Liver (tissue), 9 donors: Measurements from ENCODE around the gene ACD. TPM values are rescaled to one million over a fixed set of nuclear protein-coding genes. Genes with fewer than 3 reads are reported as not detected.

Source experiments
- DNase-seq: peaks from one replicate; pipeline ENCODE4 v3.0.0-alpha.2; 2017; ENCODE audit warnings: low spot score
- H3K27ac ChIP-seq, 2 donors: one replicate each; pipeline ENCODE4 v1.7.0; 2013; ENCODE audit warnings: inconsistent platforms in 2 of 2, low read length in 2 of 2, control low read depth in 1 of 2, low read depth in 1 of 2, mild to moderate bottlenecking in 1 of 2
- H3K27me3 ChIP-seq, 4 donors: one replicate each; pipeline versions ENCODE4 v1.6.1 to v1.7.0; 2013; ENCODE audit warnings: low read length in 3 of 4, inconsistent platforms in 1 of 4, mild to moderate bottlenecking in 1 of 4, moderate library complexity in 1 of 4; ENCODE audit not compliant: control insufficient read depth in 4 of 4, insufficient read depth in 4 of 4
- H3K36me3 ChIP-seq, 4 donors: one replicate each; pipeline versions ENCODE4 v1.6.1 to v1.7.0; 2013; ENCODE audit warnings: low read length in 3 of 4, mild to moderate bottlenecking in 3 of 4, low read depth in 1 of 4, moderate library complexity in 1 of 4; ENCODE audit not compliant: control insufficient read depth in 4 of 4, insufficient read depth in 3 of 4
- H3K4me1 ChIP-seq, 4 donors: one replicate each; pipeline versions ENCODE4 v1.6.1 to v1.7.0; 2013; ENCODE audit warnings: low read length in 3 of 4, mild to moderate bottlenecking in 3 of 4, moderate library complexity in 1 of 4; ENCODE audit not compliant: control insufficient read depth in 4 of 4, insufficient read depth in 4 of 4
- H3K4me3 ChIP-seq, 3 donors: one replicate each; pipeline versions ENCODE4 v1.6.1 to v1.7.0; 2013; ENCODE audit warnings: low read length in 3 of 3, control low read depth in 1 of 3, low read depth in 1 of 3, mild to moderate bottlenecking in 1 of 3
- H3K9ac ChIP-seq, 2 donors: one replicate each; pipeline ENCODE4 v1.7.0; 2013; ENCODE audit warnings: low read length in 2 of 2, mild to moderate bottlenecking in 2 of 2, moderate library complexity in 2 of 2, control low read depth in 1 of 2, low read depth in 1 of 2
- H3K9me3 ChIP-seq, 4 donors: one replicate each; pipeline versions ENCODE4 v1.6.1 to v1.7.0; 2013; ENCODE audit warnings: low read length in 3 of 4; ENCODE audit not compliant: control insufficient read depth in 4 of 4
- ATF3 ChIP-seq: IDR thresholded peaks from 2 replicates; pipeline ENCODE4 v1.6.1; 2016; ENCODE audit warnings: antibody characterized with exemption
- CTCF ChIP-seq: fragments of 150-350 bp; IDR thresholded peaks from 2 replicates; pipeline ENCODE4 v1.5.1; 2017; ENCODE audit warnings: improper control_type of control experiment, low read depth, low read length; ENCODE audit not compliant: missing input control
- EGR1 ChIP-seq, 2 donors: IDR thresholded peaks; 2 replicates each; pipeline ENCODE4 v1.6.1; 2016 to 2018; ENCODE audit warnings: antibody characterized with exemption in 2 of 2, low read depth in 2 of 2
- FOXA1 ChIP-seq: IDR thresholded peaks from 2 replicates; pipeline ENCODE4 v1.6.1; 2016; ENCODE audit warnings: antibody characterized with exemption
- FOXA2 ChIP-seq: IDR thresholded peaks from 2 replicates; pipeline ENCODE4 v1.6.1; 2016; ENCODE audit warnings: antibody characterized with exemption
- GABPA ChIP-seq, 2 donors: IDR thresholded peaks in 1 of 2; conservative IDR thresholded peaks in 1 of 2; 2 replicates each; pipeline ENCODE4 v1.6.1; 2016; ENCODE audit warnings: antibody characterized with exemption in 2 of 2, mild to moderate bottlenecking in 1 of 2, moderate library complexity in 1 of 2
- HNF4A ChIP-seq, 2 donors: conservative IDR thresholded peaks; 2 replicates each; pipeline ENCODE4 v1.6.1; 2016; ENCODE audit warnings: antibody characterized with exemption in 2 of 2, mild to moderate bottlenecking in 2 of 2
- HNF4G ChIP-seq: IDR thresholded peaks from 2 replicates; pipeline ENCODE4 v1.6.1; 2016; ENCODE audit warnings: antibody characterized with exemption
- JUND ChIP-seq, 2 donors: IDR thresholded peaks; 2 replicates each; pipeline ENCODE4 v1.6.1; 2016; ENCODE audit warnings: antibody characterized with exemption in 2 of 2
- MAX ChIP-seq: IDR thresholded peaks from 2 replicates; pipeline ENCODE4 v1.6.1; 2016; ENCODE audit warnings: antibody characterized with exemption
- NR2F2 ChIP-seq: IDR thresholded peaks from 2 replicates; pipeline ENCODE4 v1.6.1; 2016; ENCODE audit warnings: antibody characterized with exemption
- RAD21 ChIP-seq, 2 donors: IDR thresholded peaks; 2 replicates each; pipeline ENCODE4 v1.6.1; 2016; ENCODE audit warnings: antibody characterized with exemption in 2 of 2, mild to moderate bottlenecking in 2 of 2
- REST ChIP-seq: IDR thresholded peaks from 2 replicates; pipeline ENCODE4 v1.6.1; 2016; ENCODE audit warnings: antibody characterized with exemption, mild to moderate bottlenecking
- RXRA ChIP-seq, 2 donors: IDR thresholded peaks; 2 replicates each; pipeline ENCODE4 v1.6.1; 2017 to 2018; ENCODE audit warnings: antibody characterized with exemption in 2 of 2, mild to moderate bottlenecking in 1 of 2
- SP1 ChIP-seq: IDR thresholded peaks from 2 replicates; pipeline ENCODE4 v1.6.1; 2018; ENCODE audit warnings: antibody characterized with exemption, mild to moderate bottlenecking
- TAF1 ChIP-seq: conservative IDR thresholded peaks from 2 replicates; pipeline ENCODE4 v1.6.1; 2016; ENCODE audit warnings: antibody characterized with exemption, mild to moderate bottlenecking
- YY1 ChIP-seq: IDR thresholded peaks from 2 replicates; pipeline ENCODE4 v1.6.1; 2016; ENCODE audit warnings: antibody characterized with exemption, mild to moderate bottlenecking
- ZBTB33 ChIP-seq: IDR thresholded peaks from 2 replicates; pipeline ENCODE4 v1.6.1; 2016; ENCODE audit warnings: antibody characterized with exemption
- WGBS: extraction: QIAGEN DNeasy Blood & Tissue Kit; methylation state at CpG from one replicate; pipeline ENCODE4 v1.1.7; 2013; 5-methylcytosine and 5-hydroxymethylcytosine counted together
- polyA plus RNA-seq, 2 donors: library from polyadenylated mRNA; stranded (reverse) in 1 of 2; unstranded in 1 of 2; fragments of 200-250 nt in 1 of 2; fragments of >200 nt in 1 of 2; fragmentation: Nextera tagmentation in 1 of 2; extraction: Ambion mirVana in 1 of 2; gene quantifications; one replicate each; pipeline versions ENCODE4 v1.2.1 to v1.2.3, GENCODE V29; 2013 to 2015
- total RNA-seq, 2 donors: library from RNA; depleted of rRNA; stranded (reverse); fragments of >200 nt; gene quantifications; one replicate each; pipeline ENCODE4 v1.2.3, GENCODE V29; 2014
- donor health status: healthy.
- donor health status: healthy.
- donor health status: healthy.
- donor health status: healthy.
- donor health status: healthy.

The ACD gene
- total and polyA plus RNA-seq, 4 donors = 4.3 to 5.6 (median 5.1) TPM

GRCh38 chr16:67667453-67667816 lies 7.4 kb upstream of the ACD start:
- Histone ChIP-seq H3K9ac (peak overlapping the region; percentile 62 to 86), H3K4me1 (peaks cover 16 to 61% (median 43%) of the 10 kb centered on the region in 4 donors)

More at GRCh38 chr16:67667453-67667816, 7.4 kb upstream of the ACD start:
- Histone ChIP-seq H3K9me3 (no peaks in the 10 kb centered on the region), H3K27me3 (no peaks in the 10 kb centered on the region), H3K4me3 (peak overlapping the region; percentile 57 to 80 (median 70)), H3K36me3 (no peaks in the 10 kb centered on the region), H3K27ac (peak overlapping the region; percentile 92 to 94)
- TF ChIP-seq FOXA2 (no peak), ZBTB33 (no peak), HNF4G (no peak), GABPA (IDR thresholded peaks at IDR 0.05 in 1 of 2, conservative IDR thresholded peaks at IDR 0.05 in 1 of 2) (no peak), EGR1 (IDR thresholded peaks at IDR 0.05; ENCODE audit: low read depth in 2 of 2) (no peak), RXRA (IDR thresholded peaks at IDR 0.05) (no peak), ATF3 (no peak), HNF4A (conservative IDR thresholded peaks at IDR 0.05) (no peak), RAD21 (IDR thresholded peaks at IDR 0.05) (no peak), YY1 (no peak), NR2F2 (no peak), CTCF (no peak), JUND (IDR thresholded peaks at IDR 0.05) (no peak), SP1 (no peak), TAF1 (no peak), FOXA1 (no peak), REST (no peak), MAX (no peak)
- no peak for DNase-seq
- 41% methylated on average over 10 of the region's 10 CpGs for WGBS
